Heart right ventricle (tissue), 16 donors: ENCODE measurements around the gene ITSN1. TPM values are rescaled to one million over a fixed set of nuclear protein-coding genes. Genes with fewer than 3 reads are reported as not detected.

Experiments used
- ATAC-seq, 8 donors: fragments of 200-7000 bp; cut with Tn5 transposase; one replicate each; pipeline ENCODE4 v1.9.1; 2020; ENCODE audit warnings: mild to moderate bottlenecking in 8 of 8, moderate library complexity in 8 of 8, moderate number of reproducible peaks in 1 of 8
- DNase-seq, 2 donors: peaks; one replicate each; pipeline ENCODE4 v3.0.0-alpha.2; 2020
- H3K27ac ChIP-seq, 10 donors: fragments of 200-600 bp; sonication (generic) in 2 of 10; one replicate each; pipeline versions ENCODE4 v1.5.0 to v1.8.0; 2020 to 2022; ENCODE audit warnings: mild to moderate bottlenecking in 3 of 10
- H3K27me3 ChIP-seq, 7 donors: fragments of 200-600 bp; one replicate each; pipeline ENCODE4 v1.8.0; 2021 to 2022; ENCODE audit warnings: mild to moderate bottlenecking in 2 of 7
- H3K36me3 ChIP-seq, 9 donors: fragments of 200-600 bp; sonication (generic) in 1 of 9; one replicate each; pipeline versions ENCODE4 v1.5.0 to v1.8.0; 2020 to 2022; ENCODE audit warnings: mild to moderate bottlenecking in 2 of 9
- H3K4me1 ChIP-seq, 9 donors: fragments of 200-600 bp; sonication (generic) in 1 of 9; one replicate each; pipeline versions ENCODE4 v1.5.0 to v1.8.0; 2020 to 2022; ENCODE audit warnings: mild to moderate bottlenecking in 4 of 9
- H3K4me3 ChIP-seq, 10 donors: fragments of 200-600 bp; sonication (generic) in 2 of 10; one replicate each; pipeline versions ENCODE4 v1.5.0 to v1.8.0; 2020 to 2022; ENCODE audit warnings: mild to moderate bottlenecking in 7 of 10, moderate library complexity in 2 of 10
- H3K9me3 ChIP-seq, 11 donors: fragments of 200-600 bp in 10 of 11; sonication (generic) in 2 of 11; one replicate each; pipeline versions ENCODE4 v1.5.0 to v1.8.0; 2013 to 2022; ENCODE audit warnings: mild to moderate bottlenecking in 2 of 11, control low read depth in 1 of 11, moderate library complexity in 1 of 11
- WGBS, 2 donors: extraction: QIAGEN DNeasy Blood & Tissue Kit; methylation state at CpG; one replicate each; pipeline ENCODE4 v1.1.7; 2013; ENCODE audit warnings: inconsistent platforms in 1 of 2; 5-methylcytosine and 5-hydroxymethylcytosine counted together
- intact Hi-C, 10 donors: fragments of 100-400 bp; cut with DNase I; formaldehyde crosslinking; loops; one replicate each; pipeline versions ENCODE4 v1.11.1 to v1.14.2; 2022
- polyA plus RNA-seq, 2 donors: library from polyadenylated mRNA; stranded (reverse); fragments of 200-250 nt; gene quantifications; one replicate each; pipeline ENCODE4 v1.2.3, GENCODE V29; 2013
- total RNA-seq, 10 donors: library from RNA; stranded (reverse); fragmentation: NEBNext Ultra II Directional in 3 of 10; extraction: Animal tissue kit (Norgen Biotek cat#: 25700) in 3 of 10; gene quantifications; one replicate each; pipeline versions ENCODE4 v1.2.1 to v1.2.4, GENCODE V29; 2021 to 2023
- TF ChIP-seq, protein P1 (sequence below), 9 donors: fragments of 200-600 bp; sonication (generic) in 2 of 9; IDR thresholded peaks; one replicate each; pipeline versions ENCODE4 v1.5.0 to v1.8.0; 2021 to 2022; ENCODE audit warnings: antibody characterized with exemption in 9 of 9, mild to moderate bottlenecking in 5 of 9, moderate library complexity in 1 of 9
- donor health status: Arrhythmogenic right ventricular cardiomyopathy.
- donor health status: ischemic (EF 13 %, LVEDD 7.1; RV severe dilation, severe dysfunction).
- donor health status: healthy with polysubstance abuse.
- donor health status: DM: no; HTN: yes; CAD: no.
- donor health status: DM: no; HTN: no; CAD: no.
- donor health status: ischemic (EF 25% LVEDD 6.9; RV normal size, moderate dysfunction).
- donor health status: ischemic (EF 25% LVEDD 5.7; RV mildly dilated, moderate dysfunction).
- donor health status: healthy.
- donor health status: DM: yes; HTN: yes; CAD: no.
- donor health status: Ischemic cardiomyopathy.
- donor health status: ischemic (EF 35%, LVEDD 5.7; RV mildly dilated, moderate dysfunction).
- donor health status: nonischemic (EF 11% LVEDD 7.7; RV severe dilation, severe dysfunction).
- donor health status: DM: yes; HTN: yes; CAD: no.
- donor health status: PGD.
- donor health status: ischemic (EF 29% LVEDD 5.4; RV normal size, mild dysfunction).
- donor health status: nonischemic (EF 23%, LVEDD 6.1; RV moderate dilation, normal function).

ITSN1 gene
- total and polyA plus RNA-seq, 12 donors = 14.6 to 47.3 (median 32.3) TPM

GRCh38 chr21:33848249-33848953 is 206.1 kb downstream of the ITSN1 start:
- Histone ChIP-seq H3K4me1 (peaks cover 0 to 15% (median 13%) of the 10 kb centered on the region in 9 donors), H3K4me3 (no peak overlapping the region), H3K27me3 (no peaks in the 10 kb centered on the region), H3K9me3 (peaks cover 0 to 10% (median 0%) of the 10 kb centered on the region in 11 donors), H3K27ac (no peak overlapping the region), H3K36me3 (no peaks in the 10 kb centered on the region)
- no peak for DNase-seq
- intact Hi-C loops = no loop called here
- 89 to 92% methylated on average over 17 of the region's 17 CpGs for WGBS, 2 donors
- TF ChIP-seq, protein P1, sequence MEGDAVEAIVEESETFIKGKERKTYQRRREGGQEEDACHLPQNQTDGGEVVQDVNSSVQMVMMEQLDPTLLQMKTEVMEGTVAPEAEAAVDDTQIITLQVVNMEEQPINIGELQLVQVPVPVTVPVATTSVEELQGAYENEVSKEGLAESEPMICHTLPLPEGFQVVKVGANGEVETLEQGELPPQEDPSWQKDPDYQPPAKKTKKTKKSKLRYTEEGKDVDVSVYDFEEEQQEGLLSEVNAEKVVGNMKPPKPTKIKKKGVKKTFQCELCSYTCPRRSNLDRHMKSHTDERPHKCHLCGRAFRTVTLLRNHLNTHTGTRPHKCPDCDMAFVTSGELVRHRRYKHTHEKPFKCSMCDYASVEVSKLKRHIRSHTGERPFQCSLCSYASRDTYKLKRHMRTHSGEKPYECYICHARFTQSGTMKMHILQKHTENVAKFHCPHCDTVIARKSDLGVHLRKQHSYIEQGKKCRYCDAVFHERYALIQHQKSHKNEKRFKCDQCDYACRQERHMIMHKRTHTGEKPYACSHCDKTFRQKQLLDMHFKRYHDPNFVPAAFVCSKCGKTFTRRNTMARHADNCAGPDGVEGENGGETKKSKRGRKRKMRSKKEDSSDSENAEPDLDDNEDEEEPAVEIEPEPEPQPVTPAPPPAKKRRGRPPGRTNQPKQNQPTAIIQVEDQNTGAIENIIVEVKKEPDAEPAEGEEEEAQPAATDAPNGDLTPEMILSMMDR (IDR thresholded peaks at IDR 0.05) = no peak
- no peak for ATAC-seq

DNA sequence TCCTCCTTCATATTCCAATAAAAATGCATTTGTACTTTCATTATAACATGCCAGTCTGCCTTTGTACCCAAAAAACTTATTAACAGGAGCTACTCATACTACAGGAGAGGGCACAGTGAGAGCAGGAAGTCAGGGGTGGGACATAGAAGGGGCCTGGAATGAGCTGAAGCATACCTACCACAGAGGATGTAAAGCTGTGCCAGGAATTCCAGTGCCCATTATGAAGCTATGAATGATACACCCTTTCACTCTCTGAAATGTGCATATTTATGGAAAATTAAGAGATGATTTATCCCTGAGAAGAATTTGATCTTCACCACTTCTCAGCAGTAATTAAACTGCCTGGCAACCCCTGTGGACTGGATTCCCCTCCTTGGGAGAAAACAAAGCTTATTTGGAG is 207.5 kb downstream of the ITSN1 start:
- no peak for ATAC-seq
- Histone ChIP-seq H3K4me1 (peaks cover 0 to 5% (median 0%) of the 10 kb centered on the region in 9 donors), H3K9me3 (peaks cover 0 to 10% (median 0%) of the 10 kb centered on the region in 11 donors), H3K27ac (no peak overlapping the region), H3K4me3 (no peak overlapping the region), H3K36me3 (no peaks in the 10 kb centered on the region), H3K27me3 (no peaks in the 10 kb centered on the region)
- no peak for DNase-seq
- intact Hi-C loops = no loop called here
- TF ChIP-seq, protein P1 (IDR thresholded peaks at IDR 0.05) = no peak

GRCh38 chr21:33850401-33850800 is 208.1 kb downstream of the ITSN1 start:
- intact Hi-C loops = no loop called here
- H3K9me3 ChIP-seq = peaks cover 0 to 10% (median 0%) of the 10 kb centered on the region in 11 donors
- no peak for DNase-seq
- H3K4me3 ChIP-seq = no peak overlapping the region
- H3K36me3 ChIP-seq = no peaks in the 10 kb centered on the region
- WGBS, 2 donors = 88% methylated on average over 11 of the region's 11 CpGs
- H3K4me1 ChIP-seq = peaks cover 0 to 10% (median 0%) of the 10 kb centered on the region in 9 donors
- ATAC-seq = no peak
- TF ChIP-seq, protein P1 (IDR thresholded peaks at IDR 0.05) = no peak
- no peaks in the 10 kb centered on the region for H3K27me3 ChIP-seq
- H3K27ac ChIP-seq = no peak overlapping the region

DNA sequence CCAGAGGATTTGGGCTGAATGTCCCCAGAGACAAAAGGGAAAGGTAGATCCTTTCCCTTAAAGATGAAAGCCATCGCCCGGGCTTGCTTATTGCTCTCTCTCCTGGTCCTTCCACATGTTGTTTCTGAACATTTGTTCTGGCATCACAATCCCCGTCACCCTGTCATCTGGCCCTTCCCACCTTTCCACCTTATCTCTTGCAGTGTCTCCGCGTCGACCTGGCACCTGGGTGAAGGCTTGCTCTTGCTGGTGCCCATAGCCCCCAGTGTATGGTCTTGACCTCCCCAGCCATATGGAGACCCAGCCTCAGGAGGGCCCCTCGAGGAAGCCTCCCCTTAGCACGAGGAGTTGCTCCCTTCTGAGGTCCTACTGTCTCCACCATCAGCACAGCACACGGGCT is 208.7 kb downstream of the ITSN1 start:
- no peak for ATAC-seq
- TF ChIP-seq, protein P1 (IDR thresholded peaks at IDR 0.05) = no peak
- Histone ChIP-seq H3K36me3 (no peaks in the 10 kb centered on the region), H3K9me3 (peaks cover 0 to 5% (median 0%) of the 10 kb centered on the region in 11 donors), H3K4me3 (no peak overlapping the region), H3K27ac (no peak overlapping the region), H3K27me3 (no peaks in the 10 kb centered on the region), H3K4me1 (peaks cover 0 to 10% (median 0%) of the 10 kb centered on the region in 9 donors)
- WGBS, 2 donors = 89 to 92% methylated on average over 9 of the region's 9 CpGs
- intact Hi-C loops = no loop called here
- no peak for DNase-seq
